HG03521 (cell line): ENCODE results near the gene NCLN.
"Not testable (repeated sequence)": the region's sequence is repeated elsewhere in the genome, so short reads cannot be mapped to it uniquely, and the experiment has no call there.

ENCODE experiments used
- ATAC-seq: cut with Tn5 transposase; IDR thresholded peaks from one replicate; pipeline ENCODE4 v1.9.1; 2021; ENCODE audit warnings: mild to moderate bottlenecking, moderate library complexity; ENCODE audit not compliant: unreplicated experiment

Gene NCLN

DNA sequence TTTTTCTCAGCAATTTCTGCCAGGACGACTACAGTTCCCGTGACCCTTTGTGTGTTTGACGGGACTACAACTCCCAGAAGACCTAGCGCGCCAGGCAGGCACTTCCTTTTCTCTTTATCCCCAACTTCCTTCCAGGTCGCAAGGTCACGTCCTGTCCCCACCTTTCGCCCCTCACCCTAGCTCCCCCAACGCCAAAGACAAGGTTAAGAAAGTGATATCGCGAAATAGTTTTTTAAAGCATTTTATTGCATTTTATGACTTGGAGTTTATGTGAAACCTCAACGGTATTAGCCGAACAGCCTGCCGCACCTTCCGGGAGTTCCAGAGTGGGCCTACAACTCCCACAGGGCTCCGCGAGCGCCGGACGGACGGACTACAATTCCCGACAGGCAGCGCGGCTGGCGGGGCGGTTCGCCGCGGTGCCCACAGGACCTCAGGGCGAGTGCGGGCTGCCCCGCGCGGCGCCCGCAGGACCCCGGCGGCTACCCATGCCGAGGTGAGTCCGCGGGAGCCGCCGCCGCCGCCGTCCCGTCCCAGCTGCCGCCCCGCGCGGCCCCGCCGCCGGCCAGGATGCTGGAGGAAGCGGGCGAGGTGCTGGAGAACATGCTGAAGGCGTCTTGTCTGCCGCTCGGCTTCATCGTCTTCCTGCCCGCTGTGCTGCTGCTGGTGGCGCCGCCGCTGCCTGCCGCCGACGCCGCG, at the start of gene NCLN:
TSS of gene NCLN (plus strand) at position 470 of the 699 bp plus-strand sequence. CDS start at position 571, 101 bp downstream.
- peak; percentile 77 for ATAC-seq

DNA sequence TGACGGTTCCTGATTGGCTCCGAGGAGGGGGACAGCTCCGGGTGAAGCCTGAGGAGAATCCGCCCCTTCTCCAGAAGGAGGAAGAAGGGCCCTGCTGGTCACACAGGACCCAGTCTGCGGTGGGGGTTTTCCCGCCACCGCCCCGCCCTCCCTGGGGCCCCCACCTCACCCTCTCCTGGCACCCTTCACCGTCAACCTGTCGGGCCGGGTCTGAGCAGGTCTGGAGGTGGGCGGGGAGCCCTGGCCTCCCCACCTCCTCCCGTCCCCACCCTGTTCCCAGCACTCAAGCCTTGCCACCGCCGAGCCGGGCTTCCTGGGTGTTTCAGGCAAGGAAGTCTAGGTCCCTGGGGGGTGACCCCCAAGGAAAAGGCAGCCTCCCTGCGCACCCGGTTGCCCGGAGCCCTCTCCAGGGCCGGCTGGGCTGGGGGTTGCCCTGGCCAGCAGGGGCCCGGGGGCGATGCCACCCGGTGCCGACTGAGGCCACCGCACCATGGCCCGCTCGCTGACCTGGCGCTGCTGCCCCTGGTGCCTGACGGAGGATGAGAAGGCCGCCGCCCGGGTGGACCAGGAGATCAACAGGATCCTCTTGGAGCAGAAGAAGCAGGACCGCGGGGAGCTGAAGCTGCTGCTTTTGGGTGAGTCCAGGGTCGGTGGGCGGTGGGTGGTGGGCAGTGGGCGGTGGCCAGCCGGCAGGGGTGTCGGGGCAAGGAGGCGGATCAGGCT, 49.6 kb upstream of the NCLN start, which contains the start of gene GNA15:
TSS of gene GNA15 (plus strand) at position 73 of the 723 bp plus-strand sequence. CDS start at position 491, 418 bp downstream.
- no peak for ATAC-seq

DNA sequence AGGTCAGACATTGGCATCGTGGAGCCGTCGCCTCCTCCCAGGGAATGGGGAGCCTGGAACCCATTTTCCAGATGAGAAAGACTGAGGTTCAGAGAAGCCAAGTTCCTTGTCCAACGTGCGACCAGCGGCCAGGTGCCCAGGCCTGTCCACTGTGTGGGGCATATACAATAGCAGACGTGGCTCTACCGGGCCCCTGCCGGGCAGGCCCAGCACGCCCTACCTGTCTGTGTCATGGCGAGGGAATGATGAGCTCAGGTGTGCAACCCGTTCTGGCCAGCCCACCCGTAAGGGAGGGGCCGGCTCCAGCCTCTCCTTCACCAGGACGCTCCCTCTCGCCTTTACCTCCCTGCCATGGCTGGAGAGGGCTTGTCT, 49.1 kb upstream of the NCLN start:
- ATAC-seq = no peak

DNA sequence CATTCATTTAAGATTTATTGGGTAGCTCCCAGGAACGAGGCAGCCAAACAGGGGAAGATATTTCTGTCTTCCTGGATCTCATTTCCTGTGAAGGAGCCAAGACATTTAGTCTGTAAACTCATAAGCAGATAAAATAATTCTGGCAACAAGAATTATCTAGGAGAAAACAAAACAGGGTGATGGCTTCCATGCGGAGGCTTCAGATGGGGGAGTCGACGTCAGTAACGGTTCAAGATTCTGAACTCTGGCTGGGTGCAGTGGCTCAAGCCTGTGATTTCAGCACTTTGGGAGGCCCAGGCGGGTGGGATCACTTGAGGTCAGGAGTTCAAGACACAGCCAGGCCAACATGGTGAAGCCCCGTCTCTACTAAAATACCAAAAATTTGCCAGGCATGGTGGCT, 48.6 kb upstream of the NCLN start:
- no peak for ATAC-seq

GRCh38 chr19:3138268-3138667, 47.5 kb upstream of the NCLN start:
- ATAC-seq = no peak

DNA sequence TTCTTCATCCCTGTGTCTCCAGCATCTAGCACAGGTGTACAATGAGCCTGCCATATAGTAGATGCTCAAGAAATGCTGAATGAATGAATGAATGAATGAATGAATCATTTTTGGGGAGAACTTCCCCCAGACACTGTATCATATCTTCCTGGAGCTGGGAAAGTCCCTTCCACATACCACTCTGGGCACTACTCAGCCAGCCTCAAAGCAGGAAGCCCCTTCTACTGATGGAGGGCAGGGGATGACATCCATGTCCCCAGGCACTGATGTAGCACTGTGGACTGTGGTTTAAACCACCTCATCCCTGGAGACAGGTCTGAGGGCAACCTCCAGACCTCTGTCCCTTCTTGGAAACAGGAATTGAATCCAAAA, 45.1 kb upstream of the NCLN start:
- no peak for ATAC-seq

DNA sequence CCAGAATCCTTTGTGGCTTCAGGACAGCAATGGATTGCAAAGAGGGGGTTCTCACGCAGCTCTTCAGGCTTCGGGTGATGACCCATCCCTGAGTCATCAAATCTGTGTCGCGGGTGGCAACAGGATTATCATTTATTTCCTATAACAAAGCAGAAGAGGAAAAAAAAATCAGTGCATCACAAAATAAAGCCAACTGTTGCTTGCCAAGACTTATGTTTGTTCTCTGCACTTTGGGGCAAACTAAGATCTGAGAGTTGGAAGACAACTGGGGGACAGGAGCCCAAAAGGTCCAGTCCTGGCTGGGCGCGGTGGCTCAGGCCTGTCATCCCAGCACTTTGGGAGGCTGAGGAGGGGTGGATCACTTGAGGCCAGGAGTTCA, 43.4 kb upstream of the NCLN start:
- ATAC-seq = no peak

- ATAC-seq = no peak
Measured at GRCh38 chr19:3142781-3143337, 42.9 kb upstream of the NCLN start.

DNA sequence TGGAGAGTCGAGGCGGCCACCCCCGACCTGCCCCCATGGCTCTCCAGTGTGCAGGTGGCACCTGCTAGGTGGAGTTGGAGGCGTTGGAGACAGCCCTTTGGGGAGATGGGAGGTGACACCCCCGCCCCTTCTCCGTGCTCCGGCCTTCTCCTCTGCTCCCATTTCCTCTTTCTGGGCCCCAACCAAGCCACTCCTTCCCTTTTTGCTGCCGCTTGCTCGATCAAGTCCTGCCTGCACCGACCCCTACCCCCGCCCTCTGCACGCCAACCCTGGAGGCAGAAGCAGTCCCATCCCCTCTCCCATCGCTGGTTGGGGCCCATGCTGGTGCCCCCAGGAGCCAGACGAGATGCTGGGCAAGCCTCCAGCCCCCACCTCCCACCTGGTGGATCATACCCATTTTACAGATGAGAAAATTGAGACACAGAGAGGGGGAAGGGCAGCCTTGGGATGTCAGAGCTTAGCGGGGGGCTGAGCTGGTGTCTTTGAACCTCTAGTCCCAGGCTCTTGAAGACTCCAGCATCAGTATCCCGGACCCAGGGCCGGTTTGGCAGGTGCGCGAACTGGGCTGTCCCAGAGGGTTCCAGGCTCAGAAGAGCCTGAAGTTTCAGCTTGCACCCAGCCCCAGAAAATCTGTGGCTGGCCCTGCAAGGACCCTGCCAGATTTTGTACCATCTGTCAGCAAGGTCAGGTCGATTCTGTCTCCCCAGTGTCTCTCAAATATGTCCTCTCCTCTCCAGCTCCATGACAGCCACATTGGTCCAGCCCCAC, 39.6 kb upstream of the NCLN start:
- ATAC-seq = no peak

- ATAC-seq = no peak
Measured at GRCh38 chr19:3146677-3147100, 39.0 kb upstream of the NCLN start.

- ATAC-seq = no peak
Measured at GRCh38 chr19:3148503-3148902, 37.2 kb upstream of the NCLN start.

- ATAC-seq = no peak
Measured at GRCh38 chr19:3149089-3149488, 36.6 kb upstream of the NCLN start.

DNA sequence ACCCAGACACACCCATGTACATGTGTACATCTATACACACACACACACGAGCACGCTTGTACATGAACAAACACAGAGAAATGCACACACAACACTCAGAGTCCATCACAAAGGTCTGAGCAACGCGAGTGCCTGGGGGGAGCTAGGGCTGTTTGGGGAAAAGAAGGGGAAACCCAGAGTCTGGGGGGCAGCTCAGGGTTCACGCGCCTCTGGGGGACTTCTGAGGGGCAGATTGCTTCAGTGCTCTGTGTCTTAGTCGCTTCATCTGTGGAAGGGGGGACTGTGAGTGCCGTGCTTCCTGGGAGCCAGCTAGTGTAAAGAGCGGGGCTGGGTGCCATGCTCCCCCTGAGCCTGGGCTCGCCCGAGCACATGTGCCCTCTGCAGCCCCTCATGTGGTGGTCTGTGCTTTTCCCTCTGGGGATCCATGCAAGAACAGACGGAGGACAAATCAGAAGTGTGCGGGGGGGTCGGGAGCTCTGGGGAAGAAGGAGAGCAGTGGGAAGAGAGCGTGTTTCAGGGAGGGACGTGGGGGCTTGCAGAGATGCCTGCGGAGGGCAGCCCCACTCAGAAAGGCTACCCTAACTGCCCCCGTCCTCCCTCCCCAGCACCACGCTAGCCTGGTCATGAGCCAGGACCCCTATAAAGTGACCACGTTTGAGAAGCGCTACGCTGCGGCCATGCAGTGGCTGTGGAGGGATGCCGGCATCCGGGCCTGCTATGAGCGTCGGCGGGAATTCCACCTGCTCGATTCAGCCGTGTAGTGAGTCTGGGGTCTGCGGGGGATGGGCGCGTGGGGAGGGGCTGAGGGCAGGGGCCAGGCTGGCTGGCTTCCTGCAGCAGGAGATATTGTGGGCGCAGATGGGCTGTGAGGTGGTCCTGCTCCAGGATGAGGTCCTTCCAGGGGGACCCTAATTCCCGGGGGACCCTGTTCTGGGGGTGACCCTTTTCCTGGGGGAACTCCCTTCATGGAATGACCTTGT, 35.9 kb upstream of the NCLN start:
- no peak for ATAC-seq

- no peak for ATAC-seq
Measured at GRCh38 chr19:3150739-3151329, 34.9 kb upstream of the NCLN start.

GRCh38 chr19:3151563-3152418, 33.9 kb upstream of the NCLN start:
- ATAC-seq = no peak

GRCh38 chr19:3152419-3152780, 33.3 kb upstream of the NCLN start:
- no peak for ATAC-seq

DNA sequence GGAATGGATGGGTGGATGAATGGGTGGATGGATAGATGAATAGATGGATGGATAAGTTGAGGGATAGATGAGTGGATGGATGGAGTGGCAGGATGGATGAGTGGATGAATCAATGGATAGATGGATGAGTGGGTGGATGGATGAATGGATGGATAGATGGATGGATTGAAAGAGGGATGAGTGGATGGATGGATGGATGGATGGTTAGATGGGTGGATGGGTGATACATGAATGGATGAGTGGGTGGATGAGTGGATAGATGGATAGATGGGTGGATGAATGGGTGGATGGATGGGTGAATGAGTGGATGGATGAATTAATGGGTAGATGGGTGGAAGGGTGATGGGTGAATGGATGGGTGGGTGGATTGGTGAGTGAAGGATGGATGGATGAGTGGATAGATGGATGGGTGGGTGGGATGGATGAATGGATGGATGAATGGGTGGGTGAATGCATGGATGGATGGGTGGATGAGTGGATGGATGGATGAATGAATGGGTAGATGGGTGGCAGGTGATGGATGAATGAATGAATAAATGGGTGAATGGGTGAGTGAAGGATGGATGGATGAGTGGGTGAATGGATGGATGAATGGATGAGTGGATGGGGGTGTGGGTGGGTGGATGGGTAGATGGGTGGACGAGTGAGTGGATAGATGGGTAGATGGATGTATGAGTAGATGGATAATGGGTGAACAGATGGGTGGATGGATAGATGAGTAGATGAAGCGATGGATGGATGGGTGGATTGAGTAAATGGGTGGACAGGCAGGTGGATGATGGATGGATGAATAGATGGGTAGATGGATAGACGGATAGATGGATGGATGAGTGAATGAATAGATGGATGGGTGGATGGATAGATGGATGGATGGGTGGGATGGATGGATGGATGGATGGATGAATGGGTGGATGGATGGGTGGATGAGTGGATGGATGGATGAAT, 32.2 kb upstream of the NCLN start:
- no peak for ATAC-seq

DNA sequence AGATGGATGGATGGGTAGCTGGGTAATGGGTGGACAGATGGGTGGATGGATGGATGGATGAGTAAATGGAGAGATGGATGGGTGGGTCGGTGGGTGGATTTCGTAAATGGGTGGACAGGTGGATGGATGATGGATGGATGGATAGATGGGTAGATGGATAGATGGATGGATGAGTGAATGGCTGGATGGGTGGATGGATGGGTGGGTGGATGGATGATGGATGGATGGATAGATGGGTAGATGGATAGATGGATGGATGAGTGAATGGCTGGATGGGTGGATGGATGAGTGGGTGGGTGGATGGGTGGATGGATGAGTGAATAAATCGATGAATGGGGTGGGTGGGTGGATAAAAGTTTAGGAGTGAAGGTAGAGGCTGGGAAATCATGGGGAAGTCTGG, 31.3 kb upstream of the NCLN start:
- ATAC-seq = not testable (repeated sequence)
